T follicular helper cell (primary cell): ENCODE measurements around the gene PRDX5.

ENCODE experiments used
- DNase-seq: peaks from one replicate; pipeline ENCODE4 v3.0.0-alpha.2; 2020; ENCODE audit warnings: low read depth

Gene PRDX5

GRCh38 chr11:64362339-64362738 lies 44.4 kb downstream of the PRDX5 start:
- no peak for DNase-seq

DNA sequence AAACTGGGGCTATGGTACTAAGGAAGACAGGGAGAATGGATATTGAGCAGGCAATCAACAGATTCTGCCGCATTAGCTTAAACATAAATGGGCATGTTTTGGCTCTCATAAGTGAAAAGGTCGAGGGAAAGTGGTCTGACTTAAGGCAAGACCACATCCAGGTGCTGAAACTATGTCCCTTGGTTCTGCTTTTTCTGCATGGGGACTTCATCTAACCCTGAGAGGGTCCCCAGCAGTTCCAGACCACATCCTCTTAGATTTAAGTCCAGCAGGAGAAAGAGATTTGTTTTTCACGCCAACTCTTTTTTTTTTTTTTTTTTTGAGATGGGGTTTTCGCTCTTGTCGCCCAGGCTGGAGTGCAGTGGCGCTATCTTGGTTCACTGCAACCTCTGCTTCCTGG lies 46.5 kb downstream of the PRDX5 start:
- DNase-seq, result no peak

- no peak for DNase-seq
Observed at GRCh38 chr11:64364911-64365310, 47.0 kb downstream of the PRDX5 start.

DNA sequence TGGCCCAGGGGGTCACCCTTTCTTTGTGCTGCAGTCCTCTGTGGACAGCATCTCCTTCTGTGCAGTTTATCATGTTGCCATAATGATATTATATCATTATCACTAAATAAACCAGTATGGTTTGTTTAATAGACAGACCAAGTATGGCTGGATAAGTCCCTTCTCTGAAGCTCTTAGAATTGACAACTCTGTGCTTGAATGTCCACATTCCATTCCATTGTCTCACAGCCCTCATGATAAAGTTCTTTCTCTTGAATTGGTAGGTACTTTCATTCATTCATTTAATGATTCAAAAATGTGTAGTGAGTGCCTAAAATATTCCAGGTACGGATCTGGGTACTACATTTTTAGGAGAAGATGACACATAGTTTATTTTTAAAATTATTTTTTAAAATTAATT lies 48.8 kb downstream of the PRDX5 start:
- DNase-seq, result no peak

DNA sequence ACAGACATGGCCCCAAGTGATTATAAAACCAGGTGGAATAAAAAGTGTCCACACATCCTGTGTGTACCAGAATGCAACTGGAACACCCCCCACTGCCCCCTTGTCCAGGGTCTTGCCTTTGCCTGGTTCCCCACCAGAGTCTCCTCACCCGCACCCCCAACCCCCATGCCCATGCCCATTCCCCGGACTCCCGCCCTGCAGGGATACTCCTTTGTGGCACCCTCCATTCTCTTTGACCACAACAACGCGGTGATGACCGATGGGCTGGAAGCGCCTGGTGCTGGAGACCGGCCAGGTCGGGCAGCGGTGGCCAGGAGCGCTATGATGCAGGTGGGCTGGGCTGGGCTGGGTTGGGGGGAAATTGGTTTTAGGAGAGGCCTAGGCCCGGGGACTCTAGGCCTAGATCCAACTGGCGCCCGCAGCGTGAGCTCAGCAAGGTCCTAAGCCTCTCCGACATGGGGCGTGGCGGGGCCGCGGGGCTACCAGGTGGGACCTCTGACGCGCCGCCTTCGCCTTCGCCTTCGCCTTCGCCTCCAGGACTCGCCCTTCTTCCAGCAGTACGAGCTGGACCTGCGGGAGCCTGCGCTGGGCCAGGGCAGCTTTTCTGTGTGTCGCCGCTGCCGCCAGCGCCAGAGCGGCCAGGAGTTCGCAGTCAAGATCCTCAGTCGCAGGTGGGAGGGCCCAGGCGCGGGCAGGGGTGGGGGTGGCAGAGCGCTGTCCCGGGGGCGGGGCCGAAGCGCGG lies 50.2 kb downstream of the PRDX5 start:
- no peak for DNase-seq

- no peak for DNase-seq
Observed at GRCh38 chr11:64368673-64369074, 50.8 kb downstream of the PRDX5 start.

DNA sequence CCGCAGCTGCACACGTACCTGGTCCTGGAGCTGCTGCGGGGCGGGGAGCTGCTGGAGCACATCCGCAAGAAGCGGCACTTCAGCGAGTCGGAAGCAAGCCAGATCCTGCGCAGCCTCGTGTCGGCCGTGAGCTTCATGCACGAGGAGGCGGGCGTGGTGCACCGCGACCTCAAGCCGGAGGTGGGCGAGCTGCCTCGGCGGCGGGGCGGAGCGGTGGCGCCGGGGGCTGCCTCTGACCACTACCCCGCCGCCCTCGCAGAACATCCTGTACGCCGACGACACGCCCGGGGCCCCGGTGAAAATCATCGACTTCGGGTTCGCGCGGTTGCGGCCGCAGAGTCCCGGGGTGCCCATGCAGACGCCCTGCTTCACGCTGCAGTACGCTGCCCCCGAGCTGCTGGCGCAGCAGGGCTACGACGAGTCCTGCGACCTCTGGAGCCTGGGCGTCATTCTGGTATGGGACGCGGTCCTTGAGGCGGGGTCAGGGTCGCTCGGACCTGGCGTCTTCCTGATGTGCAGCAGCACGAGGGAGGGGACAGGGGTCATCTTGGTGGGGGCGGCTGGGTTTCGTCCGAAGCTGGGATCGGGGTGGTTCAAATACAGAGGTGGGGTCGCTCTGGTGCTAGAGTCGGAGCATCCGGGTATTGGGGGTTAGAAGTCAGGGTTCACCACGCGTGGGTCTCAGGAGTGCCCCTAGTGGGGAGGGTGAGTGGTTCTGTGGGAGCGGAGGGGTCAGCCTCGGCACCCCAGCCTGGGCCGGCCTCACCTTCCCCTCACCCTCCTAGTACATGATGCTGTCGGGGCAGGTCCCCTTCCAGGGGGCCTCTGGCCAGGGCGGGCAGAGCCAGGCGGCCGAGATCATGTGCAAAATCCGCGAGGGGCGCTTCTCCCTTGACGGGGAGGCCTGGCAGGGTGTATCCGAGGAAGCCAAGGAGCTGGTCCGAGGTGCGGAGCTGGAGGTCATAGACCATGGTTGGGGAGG lies 51.8 kb downstream of the PRDX5 start:
- no peak for DNase-seq

DNA sequence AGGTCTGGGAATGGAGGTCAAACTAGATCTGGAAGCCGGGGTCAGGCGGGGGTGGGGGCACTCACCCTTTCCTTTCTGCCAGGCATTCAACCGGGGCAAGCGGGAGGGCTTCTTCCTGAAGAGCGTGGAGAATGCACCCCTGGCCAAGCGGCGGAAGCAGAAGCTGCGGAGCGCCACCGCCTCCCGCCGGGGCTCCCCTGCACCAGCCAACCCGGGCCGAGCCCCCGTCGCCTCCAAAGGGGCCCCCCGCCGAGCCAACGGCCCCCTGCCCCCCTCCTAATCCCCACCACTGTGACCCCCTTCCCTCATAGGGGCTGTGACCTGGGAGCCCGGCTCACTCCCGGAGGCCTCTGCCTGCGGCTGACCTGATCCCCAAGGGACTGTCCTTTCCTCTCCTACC lies 53.3 kb downstream of the PRDX5 start:
- DNase-seq, result no peak
